Measurements from ENCODE around the gene C19orf25.

C19orf25 gene

DNA sequence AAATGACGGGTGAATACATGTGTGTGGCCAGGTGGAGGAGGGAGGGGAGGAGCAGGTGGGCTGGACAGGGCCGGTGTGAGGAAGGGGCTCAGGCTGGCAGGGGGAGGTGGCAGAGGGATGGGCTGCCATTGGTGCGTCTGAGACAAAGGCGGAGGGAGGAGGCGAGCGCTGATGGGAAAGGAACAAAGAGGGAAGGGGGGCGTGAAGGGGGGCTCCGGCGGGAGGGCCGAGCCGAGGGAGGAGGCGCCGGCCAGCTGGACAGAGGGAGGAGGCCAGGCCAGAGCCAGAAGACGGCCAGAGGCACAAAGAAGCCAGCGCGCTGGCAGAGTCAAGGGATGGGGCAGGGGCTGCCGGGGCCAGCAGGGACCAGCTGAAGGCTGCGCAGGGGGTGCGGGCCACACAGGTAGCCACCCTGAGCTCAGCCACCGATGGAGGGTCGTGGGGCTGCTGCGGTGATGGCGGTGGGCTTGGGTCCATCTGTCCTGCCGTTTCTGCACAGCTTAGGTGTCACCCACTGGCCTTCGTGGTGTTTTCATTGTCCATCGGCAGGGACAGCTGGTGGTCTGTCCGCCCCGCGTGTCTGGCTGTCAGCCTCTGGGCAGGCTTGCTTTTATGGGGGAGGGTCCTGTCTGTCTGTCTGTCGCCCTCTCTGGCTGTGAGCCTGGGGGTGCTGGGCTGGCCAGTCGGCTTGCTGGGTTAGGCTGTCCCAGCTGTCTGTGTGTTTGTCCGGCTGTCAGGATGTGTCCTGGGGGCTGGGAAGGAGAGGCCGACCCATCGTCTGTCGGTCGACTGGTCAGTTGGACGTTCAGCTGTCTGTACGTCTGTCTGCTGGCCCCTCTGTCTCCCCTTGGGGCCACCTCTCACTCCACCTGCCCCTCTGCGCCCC is 26.9 kb downstream of the C19orf25 start:
- DNase-seq (ENCODE audit: low read depth), result no peak
- no peak overlapping the region for H3K4me3 ChIP-seq (ENCODE audit: low read depth, low read length)
- TF ChIP-seq, protein P1, sequence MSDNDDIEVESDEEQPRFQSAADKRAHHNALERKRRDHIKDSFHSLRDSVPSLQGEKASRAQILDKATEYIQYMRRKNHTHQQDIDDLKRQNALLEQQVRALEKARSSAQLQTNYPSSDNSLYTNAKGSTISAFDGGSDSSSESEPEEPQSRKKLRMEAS (IDR thresholded peaks at IDR 0.05; ENCODE audit: low read depth, low read length), result no peak
- TF ChIP-seq MYC (IDR thresholded peaks at IDR 0.05; ENCODE audit: low read depth, low read length) (no peak), POLR2A (IDR thresholded peaks at IDR 0.05; ENCODE audit: extremely low read depth, insufficient read length) (no peak)
- TF ChIP-seq, protein P2, sequence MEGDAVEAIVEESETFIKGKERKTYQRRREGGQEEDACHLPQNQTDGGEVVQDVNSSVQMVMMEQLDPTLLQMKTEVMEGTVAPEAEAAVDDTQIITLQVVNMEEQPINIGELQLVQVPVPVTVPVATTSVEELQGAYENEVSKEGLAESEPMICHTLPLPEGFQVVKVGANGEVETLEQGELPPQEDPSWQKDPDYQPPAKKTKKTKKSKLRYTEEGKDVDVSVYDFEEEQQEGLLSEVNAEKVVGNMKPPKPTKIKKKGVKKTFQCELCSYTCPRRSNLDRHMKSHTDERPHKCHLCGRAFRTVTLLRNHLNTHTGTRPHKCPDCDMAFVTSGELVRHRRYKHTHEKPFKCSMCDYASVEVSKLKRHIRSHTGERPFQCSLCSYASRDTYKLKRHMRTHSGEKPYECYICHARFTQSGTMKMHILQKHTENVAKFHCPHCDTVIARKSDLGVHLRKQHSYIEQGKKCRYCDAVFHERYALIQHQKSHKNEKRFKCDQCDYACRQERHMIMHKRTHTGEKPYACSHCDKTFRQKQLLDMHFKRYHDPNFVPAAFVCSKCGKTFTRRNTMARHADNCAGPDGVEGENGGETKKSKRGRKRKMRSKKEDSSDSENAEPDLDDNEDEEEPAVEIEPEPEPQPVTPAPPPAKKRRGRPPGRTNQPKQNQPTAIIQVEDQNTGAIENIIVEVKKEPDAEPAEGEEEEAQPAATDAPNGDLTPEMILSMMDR (IDR thresholded peaks at IDR 0.05; ENCODE audit: low read depth, low read length), result no peak

GRCh38 chr19:1450735-1451731 is 28.0 kb downstream of the C19orf25 start:
- no peak for DNase-seq (ENCODE audit: low read depth)
- TF ChIP-seq, protein P1 (IDR thresholded peaks at IDR 0.05; ENCODE audit: low read depth, low read length), result no peak
- TF ChIP-seq, protein P2 (IDR thresholded peaks at IDR 0.05; ENCODE audit: low read depth, low read length), result no peak
- TF ChIP-seq POLR2A (IDR thresholded peaks at IDR 0.05; ENCODE audit: extremely low read depth, insufficient read length), result no peak
- no peak for TF ChIP-seq MYC (IDR thresholded peaks at IDR 0.05; ENCODE audit: low read depth, low read length)
- H3K4me3 ChIP-seq (ENCODE audit: low read depth, low read length), result no peak overlapping the region

GRCh38 chr19:1449467-1450442 is 29.3 kb downstream of the C19orf25 start, which contains the start of gene APC2:
Gene APC2 (plus strand): TSS chr19:1450121. CDS start chr19:1453002, 2,881 bp downstream.
- no peak within 1 kb of the TSS for H3K4me3 ChIP-seq (ENCODE audit: low read depth, low read length)
- TF ChIP-seq POLR2A (IDR thresholded peaks at IDR 0.05; ENCODE audit: extremely low read depth, insufficient read length) (no peak), MYC (IDR thresholded peaks at IDR 0.05; ENCODE audit: low read depth, low read length) (no peak)
- TF ChIP-seq, protein P1 (IDR thresholded peaks at IDR 0.05; ENCODE audit: low read depth, low read length), result no peak
- TF ChIP-seq, protein P2 (IDR thresholded peaks at IDR 0.05; ENCODE audit: low read depth, low read length), result no peak
- DNase-seq (ENCODE audit: low read depth), result no peak

GRCh38 chr19:1447944-1448343 is 31.1 kb downstream of the C19orf25 start:
- no peak for DNase-seq (ENCODE audit: low read depth)
- H3K4me3 ChIP-seq (ENCODE audit: low read depth, low read length), result no peak overlapping the region
- TF ChIP-seq POLR2A (IDR thresholded peaks at IDR 0.05; ENCODE audit: extremely low read depth, insufficient read length) (no peak), MYC (IDR thresholded peaks at IDR 0.05; ENCODE audit: low read depth, low read length) (no peak)
- TF ChIP-seq, protein P1 (IDR thresholded peaks at IDR 0.05; ENCODE audit: low read depth, low read length), result no peak
- TF ChIP-seq, protein P2 (IDR thresholded peaks at IDR 0.05; ENCODE audit: low read depth, low read length), result no peak

All from NB4 (cell line).